Peyer's patch (tissue), 4 donors: ENCODE results near the gene HSDL1.

Experiments
- POLR2A ChIP-seq, 2 donors: fragments of 450-650 bp; IDR thresholded peaks; one replicate each; pipeline ENCODE4 v1.5.1; 2017; ENCODE audit warnings: antibody characterized with exemption in 2 of 2, mild to moderate bottlenecking in 2 of 2, moderate library complexity in 2 of 2
- TF ChIP-seq, protein P1 (sequence below), 6 experiments: fragments of 450-650 bp in 4 of 6; fragments of 200-600 bp in 2 of 6; sonication (generic) in 1 of 6; IDR thresholded peaks; one replicate each; pipeline ENCODE4 v1.5.1; 2017 to 2019; ENCODE audit warnings: antibody characterized with exemption in 6 of 6, mild to moderate bottlenecking in 3 of 6, moderate library complexity in 1 of 6

DNA sequence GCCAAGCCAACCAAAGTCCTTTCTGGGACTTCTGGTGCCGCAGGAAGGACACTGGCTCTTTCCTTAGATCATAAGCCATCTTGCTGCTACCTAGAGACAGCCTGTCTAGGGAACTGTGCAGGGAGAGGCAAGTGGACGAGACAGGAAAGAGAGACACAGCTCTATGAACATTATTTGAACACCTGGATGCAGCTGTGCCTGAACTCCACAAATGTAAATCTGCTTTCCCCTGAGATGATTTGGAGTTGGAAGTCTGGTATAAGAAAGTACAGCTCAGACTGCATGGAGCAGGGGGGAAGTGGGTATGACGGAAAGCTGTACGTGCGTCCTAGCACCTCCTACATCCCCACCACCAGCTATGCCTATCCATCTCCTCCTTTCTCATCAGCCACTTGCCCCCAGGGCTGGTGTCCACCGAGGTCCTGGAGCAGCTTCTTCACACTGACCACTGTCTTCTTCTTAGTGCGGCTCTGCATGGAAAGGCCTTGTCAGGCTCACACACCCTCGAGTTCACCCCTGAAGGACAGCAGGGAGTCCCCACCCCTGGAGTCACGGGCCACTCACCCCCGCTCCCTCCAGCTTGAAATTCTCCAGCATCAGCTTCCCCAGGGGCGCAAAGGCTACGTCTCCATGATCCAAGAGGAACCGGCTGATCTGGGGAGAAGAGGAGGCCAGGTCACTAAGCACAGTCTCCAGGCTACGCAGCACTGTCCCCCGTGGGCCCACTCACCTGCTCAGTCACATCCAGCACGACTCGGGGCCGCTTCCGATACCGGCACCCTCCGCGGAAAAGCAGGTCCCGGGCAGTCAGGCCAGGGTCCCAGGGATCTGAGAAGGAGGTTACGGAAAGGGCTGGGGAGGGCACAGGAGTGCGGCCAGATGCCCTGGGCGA lies 37.9 kb upstream of the HSDL1 start:
- TF ChIP-seq, protein P1, sequence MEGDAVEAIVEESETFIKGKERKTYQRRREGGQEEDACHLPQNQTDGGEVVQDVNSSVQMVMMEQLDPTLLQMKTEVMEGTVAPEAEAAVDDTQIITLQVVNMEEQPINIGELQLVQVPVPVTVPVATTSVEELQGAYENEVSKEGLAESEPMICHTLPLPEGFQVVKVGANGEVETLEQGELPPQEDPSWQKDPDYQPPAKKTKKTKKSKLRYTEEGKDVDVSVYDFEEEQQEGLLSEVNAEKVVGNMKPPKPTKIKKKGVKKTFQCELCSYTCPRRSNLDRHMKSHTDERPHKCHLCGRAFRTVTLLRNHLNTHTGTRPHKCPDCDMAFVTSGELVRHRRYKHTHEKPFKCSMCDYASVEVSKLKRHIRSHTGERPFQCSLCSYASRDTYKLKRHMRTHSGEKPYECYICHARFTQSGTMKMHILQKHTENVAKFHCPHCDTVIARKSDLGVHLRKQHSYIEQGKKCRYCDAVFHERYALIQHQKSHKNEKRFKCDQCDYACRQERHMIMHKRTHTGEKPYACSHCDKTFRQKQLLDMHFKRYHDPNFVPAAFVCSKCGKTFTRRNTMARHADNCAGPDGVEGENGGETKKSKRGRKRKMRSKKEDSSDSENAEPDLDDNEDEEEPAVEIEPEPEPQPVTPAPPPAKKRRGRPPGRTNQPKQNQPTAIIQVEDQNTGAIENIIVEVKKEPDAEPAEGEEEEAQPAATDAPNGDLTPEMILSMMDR (IDR thresholded peaks at IDR 0.05) = no peak
- TF ChIP-seq POLR2A (IDR thresholded peaks at IDR 0.05) = no peak
